Endodermal cell (in vitro differentiated cells): Measurements from ENCODE around the gene GRPR. TPM values are rescaled to one million over a fixed set of nuclear protein-coding genes. Genes with fewer than 3 reads are reported as not detected.

Experiments
- DNase-seq: peaks from one replicate; pipeline ENCODE4 v3.0.0-alpha.2; 2017
- H3K27ac ChIP-seq: 2 replicates; pipeline ENCODE4 v1.5.1; 2013; ENCODE audit warnings: mild to moderate bottlenecking, low read depth, low read length, moderate library complexity
- H3K27me3 ChIP-seq: 2 replicates; pipeline ENCODE4 v1.6.1; 2013; ENCODE audit warnings: mild to moderate bottlenecking, low read length, moderate library complexity; ENCODE audit not compliant: insufficient read depth, control insufficient read depth, poor library complexity, severe bottlenecking
- H3K36me3 ChIP-seq: 2 replicates; pipeline ENCODE4 v1.7.0; 2013; ENCODE audit warnings: mild to moderate bottlenecking, low read length, moderate library complexity; ENCODE audit not compliant: control insufficient read depth, insufficient read depth
- H3K4me1 ChIP-seq: one replicate; pipeline ENCODE4 v1.7.0; 2013; ENCODE audit warnings: low read length; ENCODE audit not compliant: control insufficient read depth, insufficient read depth
- H3K4me3 ChIP-seq: 2 replicates; pipeline ENCODE4 v1.5.1; 2013; ENCODE audit warnings: mild to moderate bottlenecking, low read length, moderate library complexity
- H3K9ac ChIP-seq: 2 replicates; pipeline ENCODE4 v1.6.1; 2013; ENCODE audit warnings: mild to moderate bottlenecking, low read length, moderate library complexity; ENCODE audit not compliant: poor library complexity, severe bottlenecking; ENCODE audit errors: extremely low read depth
- H3K9me3 ChIP-seq: 2 replicates; pipeline ENCODE4 v1.6.1; 2013; ENCODE audit warnings: mild to moderate bottlenecking, low read length, moderate library complexity; ENCODE audit not compliant: control insufficient read depth
- H3K27ac Mint-ChIP-seq: 2 replicates; pipeline ENCODE4 v1.8.0; 2020; ENCODE audit warnings: mixed read lengths
- H3K27me3 Mint-ChIP-seq: 2 replicates; pipeline ENCODE4 v1.8.0; 2021; ENCODE audit warnings: mild to moderate bottlenecking, mixed read lengths; ENCODE audit not compliant: insufficient read depth
- H3K36me3 Mint-ChIP-seq: 2 replicates; pipeline ENCODE4 v1.8.0; 2020; ENCODE audit warnings: low read depth, mixed read lengths
- H3K4me1 Mint-ChIP-seq: 2 replicates; pipeline ENCODE4 v1.8.0; 2020; ENCODE audit warnings: mixed read lengths
- H3K4me3 Mint-ChIP-seq: 2 replicates; pipeline ENCODE4 v1.8.0; 2020; ENCODE audit warnings: mild to moderate bottlenecking, moderate library complexity, mixed read lengths
- H3K9me3 Mint-ChIP-seq: 2 replicates; pipeline ENCODE4 v1.8.0; 2020; ENCODE audit warnings: mild to moderate bottlenecking, mixed read lengths
- CTCF ChIP-seq: fragments of 200-600 bp; sonication (generic); conservative IDR thresholded peaks from 2 replicates; pipeline ENCODE4 v1.5.0; 2021; ENCODE audit warnings: antibody characterized with exemption, mild to moderate bottlenecking
- WGBS, 2 experiments: methylation state at CpG; one replicate each; pipeline versions ENCODE4 v1.1.5 to v1.1.7; 2013; ENCODE audit warnings: missing lambda C conversion rate in 2 of 2, mixed read lengths in 1 of 2; ENCODE audit not compliant: insufficient coverage in 1 of 2, insufficient read length in 1 of 2; 5-methylcytosine and 5-hydroxymethylcytosine counted together
- total RNA-seq, 2 donors: library from RNA; stranded (reverse); fragmentation: NEBNext Ultra II Directional in 1 of 2; extraction: Animal tissue kit (Norgen Biotek cat#: 25700) in 1 of 2; gene quantifications; 2 replicates in 1 of 2; 3 replicates in 1 of 2; pipeline ENCODE4 v1.2.1, GENCODE V29; 2021

The GRPR gene
- total RNA-seq, 2 donors from 2014 or later: 20.8 to 63.1 TPM

GRCh38 chrX:16100673-16101072 lies 22.7 kb upstream of the GRPR start:
- Histone ChIP-seq H3K27ac (no peak overlapping the region), H3K27me3 (no peaks in the 10 kb centered on the region), H3K9me3 (peaks cover 9% of the 10 kb centered on the region), H3K36me3 (peaks cover 3% of the 10 kb centered on the region), H3K4me3 (no peak overlapping the region), H3K9ac (no peak overlapping the region), H3K4me1 (no peaks in the 10 kb centered on the region)
- 15% methylated on average over 2 of the region's 4 CpGs; no CpG with 5 or more reads in 1 of the 2 experiments for WGBS, 2 experiments
- DNase-seq: no peak
- no peak overlapping the region for H3K4me3 Mint-ChIP-seq
- TF ChIP-seq CTCF: no peak
- H3K27me3 Mint-ChIP-seq: no peaks in the 10 kb centered on the region
- H3K4me1 Mint-ChIP-seq: peaks cover 53% of the 10 kb centered on the region
- H3K36me3 Mint-ChIP-seq: no peaks in the 10 kb centered on the region
- H3K27ac Mint-ChIP-seq: peak overlapping the region; percentile 56
- peaks cover 12% of the 10 kb centered on the region for H3K9me3 Mint-ChIP-seq

GRCh38 chrX:16101581-16101980 lies 21.8 kb upstream of the GRPR start:
- peaks cover 54% of the 10 kb centered on the region for H3K4me1 Mint-ChIP-seq
- Histone ChIP-seq H3K4me3 (no peak overlapping the region), H3K27me3 (no peaks in the 10 kb centered on the region), H3K9me3 (peaks cover 9% of the 10 kb centered on the region), H3K27ac (no peak overlapping the region), H3K9ac (no peak overlapping the region), H3K4me1 (no peaks in the 10 kb centered on the region), H3K36me3 (peaks cover 3% of the 10 kb centered on the region)
- H3K27me3 Mint-ChIP-seq: no peaks in the 10 kb centered on the region
- no peak overlapping the region for H3K4me3 Mint-ChIP-seq
- no peak for TF ChIP-seq CTCF
- H3K27ac Mint-ChIP-seq: peak overlapping the region; percentile 6
- no peak for DNase-seq
- 80 to 82% methylated on average over 1 to 2 of the region's 2 CpGs for WGBS, 2 experiments
- no peaks in the 10 kb centered on the region for H3K36me3 Mint-ChIP-seq
- peaks cover 12% of the 10 kb centered on the region for H3K9me3 Mint-ChIP-seq

GRCh38 chrX:16103625-16104024 lies 19.7 kb upstream of the GRPR start:
- no peaks in the 10 kb centered on the region for H3K4me1 ChIP-seq
- H3K4me3 ChIP-seq: no peak overlapping the region
- H3K9ac ChIP-seq: no peak overlapping the region
- Mint-ChIP-seq H3K4me3 (no peak overlapping the region), H3K9me3 (peaks cover 15% of the 10 kb centered on the region), H3K27me3 (no peaks in the 10 kb centered on the region), H3K27ac (peak overlapping the region; percentile 64), H3K36me3 (no peaks in the 10 kb centered on the region), H3K4me1 (peaks cover 50% of the 10 kb centered on the region)
- H3K27me3 ChIP-seq: no peaks in the 10 kb centered on the region
- H3K27ac ChIP-seq: no peak overlapping the region
- peaks cover 3% of the 10 kb centered on the region for H3K36me3 ChIP-seq
- TF ChIP-seq CTCF: no peak
- WGBS, 2 experiments: 93% methylated on average over 4 of the region's 4 CpGs; no CpG with 5 or more reads in 1 of the 2 experiments
- H3K9me3 ChIP-seq: peaks cover 16% of the 10 kb centered on the region
- DNase-seq: no peak
